IgD-negative memory B cell (primary cell): ENCODE results near the gene ATOH8. TPM values are rescaled to one million over a fixed set of nuclear protein-coding genes. Genes with fewer than 3 reads are reported as not detected.

ENCODE experiments used
- H3K27ac Mint-ChIP-seq, 3 donors: one replicate each; pipeline ENCODE4 v1.8.0; 2020 to 2022; ENCODE audit warnings: mild to moderate bottlenecking in 3 of 3, mixed read lengths in 3 of 3, moderate library complexity in 1 of 3
- H3K27me3 Mint-ChIP-seq: one replicate; pipeline ENCODE4 v1.8.0; 2021; ENCODE audit warnings: mixed read lengths
- H3K36me3 Mint-ChIP-seq: one replicate; pipeline ENCODE4 v1.8.0; 2020; ENCODE audit warnings: mild to moderate bottlenecking, mixed read lengths
- H3K4me1 Mint-ChIP-seq, 3 donors: one replicate each; pipeline ENCODE4 v1.8.0; 2020 to 2022; ENCODE audit warnings: mixed read lengths in 3 of 3, mild to moderate bottlenecking in 1 of 3
- H3K4me3 Mint-ChIP-seq, 4 donors: one replicate each; pipeline ENCODE4 v1.8.0; 2020 to 2022; ENCODE audit warnings: mild to moderate bottlenecking in 4 of 4, mixed read lengths in 4 of 4, moderate library complexity in 3 of 4
- H3K9me3 Mint-ChIP-seq, 3 donors: one replicate each; pipeline ENCODE4 v1.8.0; 2020 to 2021; ENCODE audit warnings: mixed read lengths in 3 of 3, mild to moderate bottlenecking in 1 of 3
- polyA plus RNA-seq: library from polyadenylated mRNA; unstranded; fragments of 300-500 nt; fragmentation: Illumina TruSeq; gene quantifications from one replicate; pipeline ENCODE4 v1.2.3, GENCODE V29; 2021

Gene ATOH8
- polyA plus RNA-seq, 1 donor from 2014 or later = not detected

DNA sequence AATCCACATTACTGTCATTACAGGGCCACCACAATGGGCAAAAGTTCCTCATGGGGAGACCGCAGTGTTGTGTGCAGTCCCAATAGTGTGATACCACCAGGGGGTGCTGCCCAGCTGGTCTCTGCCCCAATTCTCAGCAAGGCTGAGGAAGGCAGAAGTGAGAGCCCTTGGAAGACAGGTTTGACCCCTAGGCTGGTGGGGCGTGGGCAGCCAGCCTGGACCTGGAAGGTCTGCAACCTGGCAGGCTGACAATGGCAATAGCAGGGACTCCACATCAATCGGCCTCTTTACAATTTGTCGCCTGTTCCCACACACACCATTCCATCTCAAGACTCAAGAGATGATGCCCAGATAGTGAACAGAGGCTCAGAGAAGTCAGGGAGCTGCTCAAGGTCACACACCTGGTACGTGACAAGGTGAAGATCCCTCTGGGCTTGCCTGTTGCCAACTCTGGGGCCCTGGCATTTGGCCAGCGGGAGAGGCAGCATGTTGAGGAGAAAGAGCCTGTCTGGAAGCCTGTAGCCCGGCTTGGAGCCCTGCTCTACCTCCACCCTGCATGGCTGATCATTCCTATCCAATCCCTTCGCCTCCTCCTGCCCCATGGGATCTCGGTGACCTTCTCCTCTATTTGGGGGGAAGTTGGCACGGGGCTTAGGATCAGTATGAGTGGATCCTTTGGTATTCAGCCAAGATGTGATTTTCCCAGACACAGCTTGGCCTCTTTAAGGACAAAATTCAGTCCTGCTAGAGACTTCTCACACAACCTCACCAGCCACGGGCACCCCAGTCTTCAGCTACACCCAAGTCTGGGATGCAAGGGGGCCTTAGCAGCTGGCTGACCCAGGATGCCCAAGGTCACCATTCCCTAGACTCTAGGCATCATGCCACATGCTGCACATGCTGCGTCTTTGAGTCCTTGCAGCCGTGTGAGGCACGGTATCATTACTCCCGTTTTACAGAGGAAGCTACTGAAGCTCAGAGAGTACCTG, 2.9 kb upstream of the ATOH8 start:
- peaks cover 28% of the 10 kb centered on the region for H3K27me3 Mint-ChIP-seq
- H3K4me3 Mint-ChIP-seq = peak overlapping the region in 2 of 4 donors; percentile 33 to 73
- peaks cover 0 to 8% (median 3%) of the 10 kb centered on the region in 3 donors for H3K9me3 Mint-ChIP-seq
- H3K4me1 Mint-ChIP-seq = peaks cover 20 to 34% (median 27%) of the 10 kb centered on the region in 3 donors
- no peaks in the 10 kb centered on the region for H3K36me3 Mint-ChIP-seq
- no peak overlapping the region for H3K27ac Mint-ChIP-seq

DNA sequence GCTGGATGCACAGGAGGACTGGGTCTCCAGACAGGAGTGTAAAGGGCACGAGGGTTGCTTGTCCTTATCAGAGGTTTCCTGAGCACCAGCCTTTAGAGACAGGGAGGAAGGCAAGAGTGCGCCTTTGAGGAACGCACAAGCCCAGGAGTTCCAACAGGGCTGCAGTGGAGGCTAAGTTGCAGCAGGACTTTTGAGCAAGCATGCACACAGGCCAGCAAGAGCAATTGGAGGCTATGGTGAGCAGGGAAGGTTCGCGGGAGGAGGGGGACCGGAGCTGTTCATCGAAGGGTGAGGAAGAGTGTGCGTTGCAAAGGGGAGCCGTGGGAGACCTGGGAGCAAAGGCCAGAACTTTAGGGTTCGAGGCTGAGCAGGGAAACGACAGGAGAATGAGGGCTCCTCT, 2.2 kb upstream of the ATOH8 start:
- Mint-ChIP-seq H3K27me3 (peaks cover 29% of the 10 kb centered on the region), H3K27ac (no peak overlapping the region), H3K4me3 (peak overlapping the region in 2 of 4 donors; percentile 10 to 72), H3K36me3 (no peaks in the 10 kb centered on the region), H3K9me3 (peaks cover 0 to 8% (median 3%) of the 10 kb centered on the region in 3 donors), H3K4me1 (peaks cover 20 to 30% (median 27%) of the 10 kb centered on the region in 3 donors)

DNA sequence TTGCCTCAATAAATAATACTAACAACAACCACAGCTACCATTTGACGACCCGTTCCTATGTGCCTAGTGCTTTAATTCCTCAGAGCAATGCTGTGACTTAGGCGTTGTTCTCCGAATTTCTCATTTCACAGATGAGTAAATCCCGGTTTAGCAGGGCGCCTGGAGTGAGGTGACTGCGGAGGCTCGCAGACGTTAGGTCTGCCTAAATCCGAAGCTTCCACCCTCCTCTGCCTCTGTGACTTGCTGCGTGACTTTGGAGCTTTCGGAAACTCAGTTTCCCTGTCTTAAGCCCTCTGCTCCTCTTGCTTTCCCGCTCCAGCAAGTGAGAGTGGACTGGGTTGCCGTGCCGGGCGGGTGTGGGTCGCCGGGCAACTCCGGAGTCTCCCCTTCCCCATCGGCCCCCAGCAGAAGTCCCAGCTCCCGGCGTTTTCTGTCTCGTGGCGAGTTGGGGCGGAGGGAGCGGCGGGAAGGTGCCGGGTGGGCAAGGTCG, 711 bp upstream of the ATOH8 start:
- peaks cover 12 to 22% (median 21%) of the 10 kb centered on the region in 3 donors for H3K4me1 Mint-ChIP-seq
- H3K27ac Mint-ChIP-seq = no peak overlapping the region
- H3K4me3 Mint-ChIP-seq = peak overlapping the region; percentile 68 to 87 (median 78)
- H3K9me3 Mint-ChIP-seq = peaks cover 0 to 5% (median 3%) of the 10 kb centered on the region in 3 donors
- H3K36me3 Mint-ChIP-seq = no peaks in the 10 kb centered on the region
- peaks cover 38% of the 10 kb centered on the region for H3K27me3 Mint-ChIP-seq

DNA sequence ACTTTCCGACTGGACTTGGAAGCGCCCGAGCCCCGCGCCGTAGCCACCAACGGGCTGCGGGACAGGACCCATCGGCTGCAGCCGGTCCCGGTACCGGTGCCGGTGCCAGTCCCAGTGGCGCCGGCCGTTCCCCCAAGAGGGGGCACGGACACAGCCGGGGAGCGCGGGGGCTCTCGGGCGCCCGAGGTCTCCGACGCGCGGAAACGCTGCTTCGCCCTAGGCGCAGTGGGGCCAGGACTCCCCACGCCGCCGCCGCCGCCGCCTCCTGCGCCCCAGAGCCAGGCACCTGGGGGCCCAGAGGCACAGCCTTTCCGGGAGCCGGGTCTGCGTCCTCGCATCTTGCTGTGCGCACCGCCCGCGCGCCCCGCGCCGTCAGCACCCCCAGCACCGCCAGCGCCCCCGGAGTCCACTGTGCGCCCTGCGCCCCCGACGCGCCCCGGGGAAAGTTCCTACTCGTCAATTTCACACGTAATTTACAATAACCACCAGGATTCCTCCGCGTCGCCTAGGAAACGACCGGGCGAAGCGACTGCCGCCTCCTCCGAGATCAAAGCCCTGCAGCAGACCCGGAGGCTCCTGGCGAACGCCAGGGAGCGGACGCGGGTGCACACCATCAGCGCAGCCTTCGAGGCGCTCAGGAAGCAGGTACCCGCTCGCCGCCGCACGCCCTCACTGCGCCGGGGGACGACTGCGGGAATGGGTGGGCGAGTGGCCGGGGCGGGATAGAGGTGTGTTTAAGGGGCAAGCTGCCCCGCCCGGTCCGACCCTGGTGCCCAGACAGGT, 713 bp downstream of the ATOH8 start:
- H3K4me3 Mint-ChIP-seq = peak overlapping the region; percentile 82 to 92 (median 92)
- peak overlapping the region in 1 of 3 donors; percentile 60 for H3K27ac Mint-ChIP-seq
- H3K27me3 Mint-ChIP-seq = peaks cover 39% of the 10 kb centered on the region
- H3K4me1 Mint-ChIP-seq = peaks cover 9 to 16% (median 13%) of the 10 kb centered on the region in 3 donors
- no peaks in the 10 kb centered on the region for H3K36me3 Mint-ChIP-seq
- no peaks in the 10 kb centered on the region for H3K9me3 Mint-ChIP-seq

DNA sequence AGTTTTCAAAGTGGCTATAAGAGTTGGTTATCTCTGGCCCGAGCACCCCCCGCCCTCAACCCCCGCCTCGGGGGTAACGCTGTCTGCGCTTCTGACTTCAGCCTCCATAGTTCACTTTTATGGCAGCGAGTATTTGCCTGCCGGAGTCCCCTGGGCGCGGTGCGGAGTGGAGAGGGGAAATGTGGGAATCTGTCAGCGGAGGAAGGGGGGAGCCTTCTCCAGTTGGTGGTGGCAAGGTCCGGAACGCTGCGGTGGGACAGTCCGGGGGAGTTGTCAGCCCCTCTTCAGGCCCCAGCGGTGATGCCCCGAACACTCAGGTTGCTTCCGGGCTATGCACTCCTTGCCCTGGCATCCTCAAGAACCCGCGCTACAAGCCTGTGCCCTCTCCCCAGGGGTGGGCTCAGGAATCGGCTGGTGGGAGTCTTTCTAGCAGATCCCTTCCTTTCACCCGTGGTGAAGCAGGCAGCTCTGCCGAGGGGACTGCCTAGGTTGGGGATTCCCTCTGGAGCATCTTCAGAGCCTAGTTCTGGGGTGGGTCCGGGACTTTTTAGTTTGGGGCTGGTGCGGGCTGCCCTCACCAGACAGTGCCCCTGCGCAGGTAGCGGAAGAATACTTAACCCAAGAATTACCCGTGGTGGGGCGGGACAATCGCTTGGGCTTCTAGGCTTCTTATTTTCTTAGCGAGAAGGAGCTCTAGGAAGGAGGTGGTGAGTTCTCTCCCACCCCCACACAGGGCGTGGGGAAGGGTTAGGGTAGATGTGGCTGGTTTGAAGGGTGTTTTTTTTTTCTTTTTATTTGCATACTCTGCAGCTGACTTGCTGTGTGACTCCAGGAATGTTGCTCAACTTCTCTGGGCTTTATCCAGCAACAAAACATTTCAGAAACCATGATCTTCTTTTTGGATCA, 1.6 kb downstream of the ATOH8 start:
- peaks cover under 1% of the 10 kb centered on the region for H3K36me3 Mint-ChIP-seq
- H3K27ac Mint-ChIP-seq = peak overlapping the region in 1 of 3 donors; percentile 60
- peaks cover 9 to 13% (median 12%) of the 10 kb centered on the region in 3 donors for H3K4me1 Mint-ChIP-seq
- peak overlapping the region; percentile 82 to 92 (median 92) for H3K4me3 Mint-ChIP-seq
- H3K27me3 Mint-ChIP-seq = peaks cover 43% of the 10 kb centered on the region
- no peaks in the 10 kb centered on the region for H3K9me3 Mint-ChIP-seq

DNA sequence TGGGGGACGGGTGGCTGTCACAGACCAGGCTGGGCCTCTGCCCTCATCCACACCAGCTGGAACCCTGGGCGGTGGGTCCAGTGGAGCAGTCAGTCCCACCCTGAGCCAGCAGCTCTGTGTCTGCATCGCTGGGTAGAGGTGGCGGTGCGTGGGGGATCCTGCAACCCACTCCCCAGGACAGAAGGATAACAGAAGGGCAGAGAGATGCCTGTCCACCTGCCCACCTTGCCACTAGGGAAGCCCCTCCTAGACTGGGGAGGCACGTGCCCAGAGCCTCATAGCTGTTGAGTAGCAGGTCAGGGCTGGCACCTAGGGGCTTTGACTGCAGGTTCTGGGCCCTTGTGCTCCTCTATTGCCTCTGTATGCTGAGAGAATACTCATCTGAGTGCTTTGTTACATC, 2.4 kb downstream of the ATOH8 start:
- H3K9me3 Mint-ChIP-seq = no peaks in the 10 kb centered on the region
- peaks cover 45% of the 10 kb centered on the region for H3K27me3 Mint-ChIP-seq
- peaks cover 1% of the 10 kb centered on the region for H3K36me3 Mint-ChIP-seq
- peak overlapping the region in 2 of 4 donors; percentile 44 to 72 for H3K4me3 Mint-ChIP-seq
- peaks cover 9 to 15% (median 14%) of the 10 kb centered on the region in 3 donors for H3K4me1 Mint-ChIP-seq
- H3K27ac Mint-ChIP-seq = no peak overlapping the region

DNA sequence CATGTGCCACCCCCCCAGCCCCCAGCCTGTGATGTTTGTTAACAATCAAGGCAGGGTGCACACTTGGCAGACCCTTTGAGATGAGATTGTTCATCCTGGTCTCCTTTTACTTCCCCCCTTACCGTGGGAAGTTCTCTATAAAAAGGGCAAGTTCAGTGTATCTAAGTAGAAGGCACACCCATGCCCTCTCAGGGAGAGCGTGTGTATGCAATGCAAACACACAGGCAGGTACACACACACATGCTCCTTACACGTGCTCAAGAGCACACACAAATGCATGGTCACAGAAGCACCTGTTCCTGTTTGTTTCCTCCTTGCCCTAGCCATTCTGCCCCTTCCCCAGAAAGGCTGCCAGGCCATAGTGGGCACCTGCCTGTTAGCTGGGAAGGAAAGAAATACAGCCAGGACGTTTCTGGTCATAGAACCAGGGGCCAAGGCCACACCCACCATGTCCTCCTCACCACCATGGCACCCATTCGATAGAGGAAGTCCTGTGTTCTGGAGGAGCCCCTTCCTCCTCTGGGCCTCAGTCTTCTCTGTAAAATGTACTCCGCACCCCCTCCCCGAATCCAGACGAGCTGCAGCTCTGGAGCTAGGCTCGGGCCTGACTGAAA, 3.1 kb downstream of the ATOH8 start:
- Mint-ChIP-seq H3K4me3 (peak overlapping the region in 2 of 4 donors; percentile 70 to 72), H3K27ac (no peak overlapping the region), H3K27me3 (peaks cover 43% of the 10 kb centered on the region), H3K36me3 (peaks cover 1% of the 10 kb centered on the region), H3K4me1 (peaks cover 9 to 16% (median 16%) of the 10 kb centered on the region in 3 donors), H3K9me3 (no peaks in the 10 kb centered on the region)

DNA sequence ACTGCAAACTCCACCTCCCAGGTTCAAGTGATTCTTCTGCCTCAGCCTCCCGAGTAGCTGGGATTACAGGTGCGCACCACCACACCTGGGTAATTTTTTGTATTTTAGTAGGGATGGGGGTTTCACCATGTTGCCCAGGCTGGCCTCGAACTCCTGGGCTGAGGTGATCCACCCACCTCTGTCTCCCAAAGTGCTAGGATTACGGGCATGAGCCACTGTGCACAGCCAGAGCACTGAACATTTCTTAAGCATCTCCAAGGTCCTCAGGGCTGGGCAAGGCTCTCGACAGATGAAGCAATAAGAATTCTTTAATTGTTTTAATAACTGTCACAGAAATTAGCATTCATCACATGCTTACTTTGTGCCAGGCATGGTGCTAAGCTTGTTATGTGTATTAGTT, 4.1 kb downstream of the ATOH8 start:
- Mint-ChIP-seq H3K36me3 (peaks cover 1% of the 10 kb centered on the region), H3K4me1 (peaks cover 11 to 16% (median 16%) of the 10 kb centered on the region in 3 donors), H3K27me3 (peaks cover 50% of the 10 kb centered on the region), H3K9me3 (no peaks in the 10 kb centered on the region), H3K27ac (no peak overlapping the region), H3K4me3 (peak overlapping the region in 1 of 4 donors; percentile 49)

DNA sequence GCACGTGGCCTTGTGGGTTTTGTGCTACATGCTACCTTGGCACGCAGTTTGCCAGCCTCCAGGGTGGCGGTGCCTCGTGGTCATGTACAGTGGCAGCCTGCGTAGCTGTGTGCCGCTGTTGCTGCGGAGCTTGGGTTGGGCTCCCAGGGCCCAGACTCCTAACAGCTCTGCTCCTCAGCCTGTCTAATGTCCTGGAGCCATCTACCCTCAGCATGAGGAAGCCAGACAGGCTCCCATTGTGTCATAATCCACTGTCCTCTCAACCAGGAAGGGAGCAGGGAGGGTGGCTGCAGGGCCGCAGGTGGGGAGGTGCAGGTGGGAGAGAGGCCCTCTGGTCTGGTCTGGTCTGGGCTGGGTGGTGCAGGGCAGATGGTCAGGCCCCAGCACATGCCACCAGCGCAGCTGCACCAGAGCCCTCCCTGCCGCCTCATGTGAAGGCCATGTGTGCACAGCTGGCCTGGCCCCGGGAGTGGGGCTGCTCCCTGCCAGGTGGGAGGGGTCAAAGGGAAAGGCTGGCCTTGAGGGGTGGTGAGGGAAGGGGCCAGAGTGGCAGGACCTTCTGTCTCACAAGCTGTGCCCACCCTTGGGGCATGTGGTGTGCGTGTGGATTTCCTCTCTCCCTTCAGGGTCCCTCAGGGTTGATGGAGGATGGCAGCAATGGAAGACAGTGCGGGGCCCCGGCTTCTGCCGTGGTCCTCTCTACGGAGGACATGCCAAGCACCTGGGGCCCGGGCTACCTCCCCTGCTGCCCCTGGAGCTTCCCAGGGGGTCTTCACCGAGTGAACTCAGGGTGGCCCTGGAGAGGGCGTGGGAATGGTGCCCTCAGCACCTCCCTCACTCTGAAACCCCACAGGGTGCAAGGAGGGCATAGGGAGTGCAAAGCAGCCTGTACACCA, 4.8 kb downstream of the ATOH8 start:
- Mint-ChIP-seq H3K27ac (no peak overlapping the region), H3K4me1 (peaks cover 9 to 17% (median 16%) of the 10 kb centered on the region in 3 donors), H3K36me3 (peaks cover 1% of the 10 kb centered on the region), H3K9me3 (no peaks in the 10 kb centered on the region), H3K27me3 (peaks cover 47% of the 10 kb centered on the region), H3K4me3 (no peak overlapping the region)

DNA sequence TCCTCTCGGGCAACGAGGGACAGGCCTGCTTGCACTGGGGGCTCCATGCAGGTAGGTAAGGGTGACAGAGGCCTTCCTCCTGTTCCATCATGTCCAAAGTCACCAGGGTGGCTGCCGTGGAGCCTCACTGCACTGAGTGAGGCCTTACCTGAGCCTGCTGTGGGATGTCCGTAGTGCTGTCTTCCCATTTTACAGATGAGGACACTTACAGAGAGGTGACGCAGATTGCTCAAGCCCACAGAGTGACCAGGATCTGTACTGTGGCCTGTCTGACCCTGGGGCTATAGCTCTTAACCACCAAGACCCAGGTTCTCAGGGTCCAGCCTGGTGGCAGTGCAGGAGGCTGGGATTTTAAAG, 5.4 kb downstream of the ATOH8 start:
- H3K27me3 Mint-ChIP-seq = peaks cover 50% of the 10 kb centered on the region
- no peak overlapping the region for H3K4me3 Mint-ChIP-seq
- no peaks in the 10 kb centered on the region for H3K9me3 Mint-ChIP-seq
- H3K36me3 Mint-ChIP-seq = peaks cover 1% of the 10 kb centered on the region
- H3K4me1 Mint-ChIP-seq = peaks cover 9 to 17% (median 16%) of the 10 kb centered on the region in 3 donors
- H3K27ac Mint-ChIP-seq = peak overlapping the region in 1 of 3 donors; percentile 50

DNA sequence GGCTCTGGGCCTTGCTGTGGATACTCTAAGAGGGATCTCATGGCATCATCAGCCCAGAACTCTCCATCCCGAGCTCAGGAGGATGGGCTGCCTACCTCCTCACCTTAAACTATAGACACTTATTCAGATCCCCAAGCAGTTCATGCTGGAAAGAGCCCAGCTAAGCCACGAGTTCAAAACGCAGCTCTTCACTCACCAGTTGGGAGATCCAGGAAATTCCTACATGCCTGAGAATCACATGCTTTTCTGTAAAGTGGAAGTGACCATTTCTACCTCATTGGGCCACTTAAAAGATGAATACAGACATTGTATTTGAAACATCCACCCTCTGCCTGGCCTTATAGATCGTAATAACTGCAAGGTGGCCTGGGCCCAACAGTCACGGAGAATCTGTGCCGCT, 6.6 kb downstream of the ATOH8 start:
- no peak overlapping the region for H3K27ac Mint-ChIP-seq
- H3K27me3 Mint-ChIP-seq = peaks cover 51% of the 10 kb centered on the region
- no peaks in the 10 kb centered on the region for H3K9me3 Mint-ChIP-seq
- H3K4me1 Mint-ChIP-seq = peaks cover 7 to 13% (median 8%) of the 10 kb centered on the region in 3 donors
- peaks cover 1% of the 10 kb centered on the region for H3K36me3 Mint-ChIP-seq
- H3K4me3 Mint-ChIP-seq = no peak overlapping the region

DNA sequence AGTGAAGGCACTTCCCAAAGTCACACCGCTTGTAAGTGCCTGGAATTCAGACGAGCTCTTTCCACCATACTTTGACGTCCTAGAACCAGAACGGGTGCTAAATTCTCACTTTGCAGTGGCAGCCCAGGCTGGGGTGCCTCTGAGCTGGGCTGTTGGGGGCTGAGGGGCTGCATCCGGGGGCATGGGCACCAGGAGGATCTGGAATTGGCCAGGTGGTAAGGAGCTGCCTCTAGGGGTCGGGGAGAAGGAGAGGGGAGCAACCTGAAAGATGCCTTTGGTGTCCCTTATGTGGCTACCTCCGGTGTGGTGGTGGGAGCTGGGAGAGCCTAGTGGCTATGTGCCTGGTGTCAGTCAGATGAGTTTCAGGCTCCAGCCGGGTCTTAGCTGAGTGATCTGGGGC, 7.1 kb downstream of the ATOH8 start:
- Mint-ChIP-seq H3K36me3 (peaks cover 1% of the 10 kb centered on the region), H3K4me3 (no peak overlapping the region), H3K27me3 (peaks cover 52% of the 10 kb centered on the region), H3K27ac (no peak overlapping the region), H3K4me1 (peaks cover 4 to 10% (median 4%) of the 10 kb centered on the region in 3 donors), H3K9me3 (no peaks in the 10 kb centered on the region)

DNA sequence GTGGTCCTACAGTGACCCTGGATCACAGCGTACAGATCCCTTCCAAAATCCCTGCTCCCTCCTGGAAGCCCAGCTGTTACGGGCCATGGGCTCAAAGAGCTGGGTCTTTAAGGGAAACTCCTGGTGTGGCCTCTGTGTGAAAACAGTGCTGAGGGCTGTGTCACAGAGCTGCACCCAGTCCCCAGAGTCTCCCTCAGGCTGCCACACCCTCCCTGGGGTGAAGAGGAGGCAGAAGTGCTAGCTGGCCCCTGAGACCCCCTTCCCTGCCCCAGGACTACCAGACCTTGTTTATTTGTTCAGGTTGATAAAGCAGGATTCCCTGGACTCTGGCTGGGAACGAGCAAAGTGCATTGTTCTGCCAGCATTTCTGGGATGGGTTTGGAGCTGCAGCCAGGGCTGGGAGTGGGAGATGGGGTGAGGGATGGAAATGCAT, 7.7 kb downstream of the ATOH8 start:
- Mint-ChIP-seq H3K27me3 (peaks cover 55% of the 10 kb centered on the region), H3K36me3 (peaks cover 1% of the 10 kb centered on the region), H3K4me3 (no peak overlapping the region), H3K27ac (no peak overlapping the region), H3K9me3 (no peaks in the 10 kb centered on the region), H3K4me1 (peaks cover 4 to 8% (median 6%) of the 10 kb centered on the region in 3 donors)
